ENCODE measurements around the gene PI4KA.

Gene PI4KA

GRCh38 chr22:20802452-20802851, 56.2 kb downstream of the PI4KA start:
- no peak overlapping the region for H3K27ac ChIP-seq
- no peak for TF ChIP-seq ZFX (IDR thresholded peaks at IDR 0.05)
- TF ChIP-seq, protein P1, sequence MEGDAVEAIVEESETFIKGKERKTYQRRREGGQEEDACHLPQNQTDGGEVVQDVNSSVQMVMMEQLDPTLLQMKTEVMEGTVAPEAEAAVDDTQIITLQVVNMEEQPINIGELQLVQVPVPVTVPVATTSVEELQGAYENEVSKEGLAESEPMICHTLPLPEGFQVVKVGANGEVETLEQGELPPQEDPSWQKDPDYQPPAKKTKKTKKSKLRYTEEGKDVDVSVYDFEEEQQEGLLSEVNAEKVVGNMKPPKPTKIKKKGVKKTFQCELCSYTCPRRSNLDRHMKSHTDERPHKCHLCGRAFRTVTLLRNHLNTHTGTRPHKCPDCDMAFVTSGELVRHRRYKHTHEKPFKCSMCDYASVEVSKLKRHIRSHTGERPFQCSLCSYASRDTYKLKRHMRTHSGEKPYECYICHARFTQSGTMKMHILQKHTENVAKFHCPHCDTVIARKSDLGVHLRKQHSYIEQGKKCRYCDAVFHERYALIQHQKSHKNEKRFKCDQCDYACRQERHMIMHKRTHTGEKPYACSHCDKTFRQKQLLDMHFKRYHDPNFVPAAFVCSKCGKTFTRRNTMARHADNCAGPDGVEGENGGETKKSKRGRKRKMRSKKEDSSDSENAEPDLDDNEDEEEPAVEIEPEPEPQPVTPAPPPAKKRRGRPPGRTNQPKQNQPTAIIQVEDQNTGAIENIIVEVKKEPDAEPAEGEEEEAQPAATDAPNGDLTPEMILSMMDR (conservative IDR thresholded peaks at IDR 0.05): no peak

GRCh38 chr22:20799449-20799848, 59.2 kb downstream of the PI4KA start:
- no peak for TF ChIP-seq ZFX (IDR thresholded peaks at IDR 0.05)
- TF ChIP-seq, protein P1 (conservative IDR thresholded peaks at IDR 0.05): no peak
- no peak overlapping the region for H3K27ac ChIP-seq

- TF ChIP-seq ZFX (IDR thresholded peaks at IDR 0.05): no peak
- TF ChIP-seq, protein P1 (conservative IDR thresholded peaks at IDR 0.05): no peak
- H3K27ac ChIP-seq: no peak overlapping the region
These were observed 59.6 kb downstream of the PI4KA start for GRCh38 chr22:20798974-20799373.

GRCh38 chr22:20798218-20798617, 60.4 kb downstream of the PI4KA start:
- TF ChIP-seq, protein P1 (conservative IDR thresholded peaks at IDR 0.05): no peak
- no peak for TF ChIP-seq ZFX (IDR thresholded peaks at IDR 0.05)
- no peak overlapping the region for H3K27ac ChIP-seq

DNA sequence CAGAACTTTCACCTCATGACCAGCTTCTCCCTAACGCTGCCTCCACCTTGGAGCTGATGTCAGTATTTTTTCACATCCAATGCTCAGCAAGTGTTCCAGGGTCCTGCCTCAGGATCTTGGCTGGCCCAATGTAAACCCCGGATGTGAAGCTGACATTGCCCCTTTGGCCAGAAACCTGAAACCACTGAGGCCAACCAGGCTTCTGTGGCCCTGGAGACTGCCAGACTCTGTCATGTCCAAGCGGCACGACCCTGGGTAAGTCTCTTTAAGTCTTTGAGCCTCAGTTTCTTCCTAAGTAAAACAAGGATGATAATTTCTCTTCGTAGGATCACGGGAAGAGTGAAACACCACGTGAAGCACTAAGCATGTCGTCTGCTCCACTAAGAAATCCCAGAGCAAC, 61.9 kb downstream of the PI4KA start:
- no peak overlapping the region for H3K27ac ChIP-seq
- TF ChIP-seq, protein P1 (conservative IDR thresholded peaks at IDR 0.05): no peak
- no peak for TF ChIP-seq ZFX (IDR thresholded peaks at IDR 0.05)

DNA sequence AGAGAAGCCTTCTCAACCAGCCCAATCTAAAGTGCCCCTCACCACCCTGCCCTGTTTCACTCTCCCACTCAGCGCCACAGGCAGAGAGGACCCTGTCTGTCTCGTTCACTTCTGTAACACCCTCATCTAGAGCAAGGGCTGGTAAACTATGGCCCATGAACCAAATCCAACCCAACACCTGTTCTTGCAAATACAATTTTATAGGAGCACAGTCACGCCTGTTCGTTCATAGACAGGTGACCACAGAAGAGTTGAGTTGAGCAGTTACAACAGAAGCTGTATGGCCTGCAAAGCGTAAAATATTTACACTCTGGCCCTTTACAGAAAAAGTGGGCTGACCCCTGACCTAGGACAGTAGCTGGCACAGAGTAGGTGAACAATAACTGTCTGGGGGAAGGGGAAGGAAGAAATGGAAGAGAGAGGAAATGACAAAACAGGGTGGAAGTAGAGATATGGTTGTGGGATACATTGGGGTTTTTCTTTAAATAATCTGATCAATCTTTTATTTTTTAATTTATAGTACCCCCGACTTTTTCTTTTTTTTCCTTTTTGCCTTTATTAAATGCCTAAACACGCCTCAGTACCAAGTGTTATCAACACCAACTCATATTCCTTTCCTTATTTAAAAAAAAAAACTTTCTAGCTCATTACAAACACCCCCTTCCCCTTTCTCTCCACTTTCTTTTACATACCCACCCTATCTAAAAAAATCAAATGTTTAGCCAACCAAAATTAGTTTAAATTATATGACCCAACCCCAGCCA, 63.8 kb downstream of the PI4KA start:
- no peak overlapping the region for H3K27ac ChIP-seq
- TF ChIP-seq ZFX (IDR thresholded peaks at IDR 0.05): no peak
- TF ChIP-seq, protein P1 (conservative IDR thresholded peaks at IDR 0.05): no peak

GRCh38 chr22:20793748-20794649, 64.6 kb downstream of the PI4KA start:
- no peak for TF ChIP-seq ZFX (IDR thresholded peaks at IDR 0.05)
- TF ChIP-seq, protein P1 (conservative IDR thresholded peaks at IDR 0.05): no peak
- no peak overlapping the region for H3K27ac ChIP-seq

All from C4-2B (cell line).